GM18508 (cell line): ENCODE measurements around the gene HOXC11.

ENCODE experiments used
- ATAC-seq: cut with Tn5 transposase; IDR thresholded peaks from one replicate; pipeline ENCODE4 v1.9.1; 2021; ENCODE audit warnings: moderate number of reproducible peaks; ENCODE audit not compliant: insufficient read depth, unreplicated experiment

The HOXC11 gene

DNA sequence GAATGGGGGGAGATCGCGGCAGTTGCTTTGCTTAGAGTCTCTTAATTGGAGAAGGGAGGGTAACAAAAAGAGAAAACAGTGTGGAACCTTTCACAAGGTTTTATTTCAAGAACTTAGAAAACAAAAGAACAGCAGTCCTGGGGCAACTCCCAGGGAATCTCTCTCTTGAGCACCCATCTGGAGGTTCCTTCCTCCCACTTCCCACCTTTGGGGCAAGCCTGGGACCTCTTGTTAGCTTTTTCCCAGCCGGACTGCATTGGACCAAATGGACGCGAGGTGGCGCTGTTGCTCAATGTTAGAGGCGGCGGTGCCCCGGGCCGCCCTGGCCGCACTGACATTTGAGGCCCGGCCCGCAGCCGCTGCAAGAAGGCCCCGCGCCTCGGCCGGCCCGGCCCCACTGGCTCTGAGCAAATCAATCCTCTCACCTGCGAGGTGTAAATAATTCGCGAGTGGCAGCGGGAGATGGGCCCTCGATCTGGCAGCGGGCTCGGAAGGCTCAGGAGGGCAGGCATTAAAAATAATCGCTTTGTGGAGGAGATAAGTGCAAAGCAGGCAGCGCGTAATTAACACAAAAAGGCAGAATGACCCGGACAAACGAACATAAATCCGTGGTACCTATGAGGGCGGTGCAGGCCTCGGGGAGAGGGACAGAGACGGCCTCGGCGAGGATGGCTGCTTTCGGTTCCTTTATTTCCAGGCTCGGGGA lies 33.1 kb downstream of the HOXC11 start:
- ATAC-seq, result no peak

- ATAC-seq, result no peak
Observed at GRCh38 chr12:54006559-54007220, 33.8 kb downstream of the HOXC11 start.

DNA sequence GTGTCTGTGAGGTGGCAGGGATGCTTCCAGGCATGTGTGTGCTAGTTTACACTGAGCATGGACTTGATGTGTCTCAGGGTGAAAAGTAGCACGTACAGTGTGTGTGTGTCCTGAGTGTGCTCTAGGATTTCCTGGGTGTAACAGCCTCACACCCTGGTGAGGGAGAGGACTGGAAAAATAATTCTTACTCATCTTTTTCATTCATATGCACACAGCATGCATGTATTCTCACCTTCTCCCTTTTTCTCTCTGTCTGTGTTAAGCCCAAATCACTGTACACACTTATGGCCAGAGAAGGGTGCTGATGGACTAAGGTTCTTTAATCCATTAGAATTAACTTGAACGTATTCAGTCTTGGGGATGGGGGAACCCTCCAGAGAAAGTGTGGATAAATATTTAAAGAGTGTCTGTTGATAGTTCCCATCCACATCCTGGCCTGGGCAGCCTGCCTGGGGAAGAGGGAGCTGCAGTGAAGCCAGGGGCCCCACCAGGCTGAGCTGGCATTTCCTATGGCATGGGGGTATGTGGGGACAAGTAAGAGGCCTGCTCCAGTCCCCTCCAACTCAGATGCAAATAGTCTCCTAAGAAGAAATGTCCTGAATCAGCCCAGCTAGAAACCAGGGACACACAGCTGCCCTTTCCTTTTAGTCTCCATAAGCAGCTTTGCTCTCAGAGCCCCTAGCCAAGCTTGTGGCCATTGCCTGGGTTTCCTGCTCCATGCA lies 34.8 kb downstream of the HOXC11 start:
- no peak for ATAC-seq

- no peak for ATAC-seq
Observed at GRCh38 chr12:54008260-54008552, 35.3 kb downstream of the HOXC11 start.

DNA sequence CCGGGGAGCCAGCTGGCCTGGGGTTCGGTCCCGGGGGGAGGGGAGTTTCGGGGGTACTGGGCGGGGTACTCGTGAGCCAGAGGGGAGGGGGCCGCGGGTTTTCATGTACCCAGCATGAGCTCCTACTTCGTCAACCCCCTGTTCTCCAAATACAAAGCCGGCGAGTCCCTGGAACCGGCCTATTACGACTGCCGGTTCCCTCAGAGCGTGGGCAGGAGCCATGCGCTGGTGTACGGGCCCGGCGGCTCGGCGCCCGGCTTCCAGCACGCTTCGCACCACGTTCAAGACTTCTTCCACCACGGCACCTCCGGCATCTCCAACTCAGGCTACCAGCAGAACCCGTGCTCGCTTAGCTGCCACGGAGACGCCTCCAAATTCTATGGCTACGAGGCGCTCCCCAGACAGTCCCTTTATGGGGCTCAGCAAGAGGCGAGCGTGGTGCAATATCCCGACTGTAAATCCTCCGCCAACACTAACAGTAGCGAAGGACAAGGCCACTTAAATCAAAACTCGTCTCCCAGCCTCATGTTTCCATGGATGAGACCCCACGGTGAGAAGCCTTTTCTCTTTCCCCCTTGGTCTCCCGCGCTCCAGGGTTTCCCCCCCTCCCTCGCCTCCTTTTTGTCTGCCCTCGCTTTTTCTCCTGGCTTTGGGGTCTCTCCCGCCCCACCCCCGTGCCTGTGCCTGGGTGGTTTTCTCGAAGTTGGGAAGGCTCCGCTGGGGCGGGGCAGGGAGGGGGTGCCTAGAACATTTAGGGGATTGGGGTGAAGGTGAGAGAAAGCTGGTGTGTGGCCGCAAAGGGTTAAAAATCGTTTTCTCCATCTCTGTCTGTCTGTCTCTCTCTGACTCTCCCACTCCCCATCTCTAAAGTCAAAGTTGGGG lies 36.5 kb downstream of the HOXC11 start:
- ATAC-seq, result no peak

GRCh38 chr12:54010053-54010971 lies 37.4 kb downstream of the HOXC11 start:
- ATAC-seq, result no peak

DNA sequence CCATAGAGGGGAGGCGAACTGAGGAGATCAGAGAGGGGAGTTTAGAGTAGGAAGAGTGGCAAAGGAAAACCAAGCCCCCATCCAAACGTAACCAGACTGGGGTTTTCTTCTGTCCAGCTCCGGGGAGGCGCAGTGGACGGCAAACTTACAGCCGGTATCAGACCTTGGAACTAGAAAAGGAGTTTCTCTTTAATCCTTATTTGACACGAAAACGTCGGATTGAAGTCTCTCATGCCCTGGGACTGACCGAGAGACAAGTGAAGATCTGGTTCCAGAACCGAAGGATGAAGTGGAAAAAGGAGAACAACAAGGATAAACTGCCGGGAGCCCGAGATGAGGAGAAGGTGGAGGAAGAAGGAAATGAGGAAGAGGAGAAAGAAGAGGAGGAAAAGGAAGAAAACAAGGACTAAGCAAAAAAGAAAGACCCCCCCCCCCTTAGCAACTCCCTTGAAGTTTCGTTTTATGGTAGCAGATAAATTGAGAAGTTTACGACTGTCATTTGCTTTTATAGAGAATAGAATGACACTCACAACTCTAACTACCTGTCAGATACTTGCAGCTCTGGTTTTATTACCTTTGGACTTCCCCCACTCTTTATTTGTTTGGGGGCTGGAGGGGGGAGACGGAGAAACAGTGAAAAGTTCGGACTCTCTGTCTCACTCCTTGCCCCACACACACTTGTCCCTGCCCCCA lies 38.2 kb downstream of the HOXC11 start:
- ATAC-seq, result no peak

DNA sequence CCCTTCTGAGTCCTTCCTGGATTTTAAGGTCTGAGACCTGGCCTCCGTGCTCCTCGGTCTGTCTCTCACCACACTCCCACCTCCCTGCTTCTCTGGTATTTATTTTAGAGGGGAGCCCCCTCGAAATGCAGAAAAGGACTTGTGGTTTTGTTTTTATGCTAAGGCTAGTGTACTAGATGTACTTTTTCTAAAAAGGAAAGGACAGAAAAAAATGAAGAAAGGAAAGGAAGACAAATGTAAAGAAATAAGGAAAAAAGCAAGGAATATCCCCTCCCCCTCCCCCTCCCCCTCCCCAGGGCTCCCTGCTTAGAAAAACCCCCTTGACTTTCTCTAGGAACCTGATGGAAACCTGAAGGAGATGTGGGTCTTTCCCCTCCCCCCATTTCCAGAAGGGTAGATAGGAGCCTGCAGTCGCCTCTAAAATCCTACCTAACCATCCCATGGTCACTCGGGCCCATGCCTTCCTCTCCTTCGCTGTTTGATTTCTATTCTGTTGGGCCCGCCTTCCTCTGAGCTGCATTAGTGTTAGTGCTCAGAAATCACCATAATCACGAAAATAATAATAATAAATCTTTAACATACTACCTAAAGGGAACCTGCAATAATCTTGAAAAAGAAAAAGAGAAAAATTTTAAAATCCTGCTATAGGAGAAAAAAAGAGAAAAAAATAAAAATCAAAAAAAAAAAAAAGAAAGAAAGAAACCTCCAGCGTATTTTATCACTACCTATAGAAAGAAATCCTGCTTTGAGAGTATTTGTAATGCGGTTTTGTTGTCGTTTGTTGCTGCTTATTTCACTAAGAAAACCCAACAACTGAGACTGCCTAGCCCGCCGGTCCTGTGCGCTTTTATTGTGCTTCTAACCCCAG lies 39.0 kb downstream of the HOXC11 start:
- ATAC-seq, result no peak

- no peak for ATAC-seq
Observed at GRCh38 chr12:54012631-54013409, 39.9 kb downstream of the HOXC11 start.

DNA sequence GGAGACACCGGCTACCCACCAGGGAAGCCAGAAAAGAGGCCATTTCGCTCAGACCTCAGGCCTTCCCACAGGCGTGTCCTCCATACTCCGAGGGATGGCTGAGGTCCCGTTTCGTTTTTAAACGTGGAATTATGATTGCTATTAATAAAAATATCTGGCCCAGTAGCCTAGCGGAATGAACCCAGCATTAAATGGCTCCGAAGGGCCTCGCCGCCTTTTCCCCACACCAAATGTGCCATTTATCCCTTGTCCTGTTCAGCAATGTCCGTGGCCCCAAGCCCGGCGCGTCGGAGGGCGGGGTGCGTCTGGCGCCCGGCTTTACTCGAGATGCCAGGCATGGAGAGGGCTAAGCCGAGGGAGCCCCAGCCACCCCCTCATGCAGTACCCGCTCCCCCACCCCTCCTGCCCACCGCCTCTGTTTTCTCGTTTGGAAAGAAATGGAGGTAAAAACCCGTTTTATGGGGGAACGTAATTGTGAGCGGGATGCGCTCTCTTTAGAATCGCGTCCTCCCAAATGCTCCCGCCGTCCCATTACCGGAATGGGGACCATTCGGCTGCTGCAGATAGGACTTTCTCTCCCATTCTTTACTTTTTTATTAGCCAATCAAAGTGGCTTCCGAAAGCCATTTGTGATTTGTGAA lies 41.6 kb downstream of the HOXC11 start:
- no peak for ATAC-seq

GRCh38 chr12:54015018-54015931 lies 42.3 kb downstream of the HOXC11 start:
- no peak for ATAC-seq

DNA sequence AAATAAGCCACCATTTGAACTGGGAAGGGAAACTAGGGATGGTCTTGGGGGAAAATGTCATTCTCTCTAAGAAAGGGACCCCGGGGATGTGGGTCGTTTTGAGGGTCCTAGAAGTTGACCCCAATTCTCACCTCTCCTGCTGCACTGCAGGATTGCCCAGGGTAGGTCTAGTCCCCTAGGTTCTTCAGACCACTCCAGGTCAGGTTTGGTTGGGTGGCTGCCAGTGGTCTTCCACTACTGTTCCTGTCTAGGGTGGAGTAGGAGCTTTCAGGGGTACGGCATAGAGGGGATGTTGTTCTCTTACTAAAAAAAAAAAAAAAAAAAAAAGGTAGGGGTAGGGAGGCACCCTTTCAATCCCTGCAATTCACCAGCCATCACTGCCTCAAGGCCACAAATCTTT lies 43.1 kb downstream of the HOXC11 start:
- ATAC-seq, result no peak

GRCh38 chr12:54016478-54016964 lies 43.6 kb downstream of the HOXC11 start:
- ATAC-seq, result no peak

DNA sequence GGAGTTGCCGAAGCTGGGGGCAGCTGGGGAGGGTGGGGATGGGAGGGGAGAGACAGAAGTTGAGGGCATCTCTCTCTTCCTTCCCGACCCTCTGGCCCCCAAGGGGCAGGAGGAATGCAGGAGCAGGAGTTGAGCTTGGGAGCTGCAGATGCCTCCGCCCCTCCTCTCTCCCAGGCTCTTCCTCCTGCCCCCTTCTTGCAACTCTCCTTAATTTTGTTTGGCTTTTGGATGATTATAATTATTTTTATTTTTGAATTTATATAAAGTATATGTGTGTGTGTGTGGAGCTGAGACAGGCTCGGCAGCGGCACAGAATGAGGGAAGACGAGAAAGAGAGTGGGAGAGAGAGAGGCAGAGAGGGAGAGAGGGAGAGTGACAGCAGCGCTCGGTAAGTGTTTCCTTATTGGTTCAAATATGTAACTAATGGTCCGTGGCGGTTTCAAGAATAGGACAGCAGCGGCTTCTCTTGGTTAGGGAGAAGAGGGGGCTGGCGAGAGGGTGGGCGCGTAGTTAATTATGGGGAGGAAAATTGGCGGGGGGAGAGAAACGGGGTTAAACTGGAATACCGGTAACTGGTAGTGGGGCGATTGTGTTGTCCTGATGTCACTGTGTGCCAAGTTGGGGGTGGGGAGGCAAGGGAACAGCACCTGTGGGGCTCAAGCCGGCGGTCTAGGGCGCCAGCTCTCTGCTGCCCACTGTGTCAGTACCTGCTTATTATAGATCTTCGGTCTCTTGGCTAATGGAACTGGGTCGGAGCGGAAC lies 44.3 kb downstream of the HOXC11 start:
- ATAC-seq, result no peak

DNA sequence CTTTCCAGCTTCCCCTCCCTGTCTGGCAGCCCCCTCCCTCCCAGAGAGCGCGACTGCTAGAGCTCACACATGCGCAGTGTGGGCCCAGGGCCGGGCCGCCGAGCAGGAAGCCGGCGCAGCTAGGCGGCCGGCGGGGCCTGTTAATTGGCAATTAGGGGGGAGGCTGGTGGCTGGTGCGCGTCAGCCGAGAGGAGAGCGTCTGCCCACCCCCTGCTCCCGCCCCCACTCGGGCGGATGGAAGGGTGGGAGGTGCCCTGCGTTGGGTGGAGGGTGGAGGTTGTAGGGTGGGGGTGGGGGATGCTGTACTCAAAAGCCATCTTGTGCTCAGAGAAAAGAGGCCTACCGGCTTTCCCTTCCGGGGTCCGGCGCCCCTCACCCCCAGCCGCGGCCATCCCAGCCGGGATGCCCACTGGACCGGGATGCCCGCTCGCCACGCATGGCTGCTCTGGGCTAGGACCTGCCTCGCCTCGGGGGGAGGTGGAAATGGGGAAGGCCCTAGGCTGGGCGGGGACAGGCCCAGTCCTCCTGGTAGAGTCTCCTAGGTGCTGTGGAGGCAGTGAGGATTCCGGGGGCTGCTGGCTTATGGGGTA lies 45.0 kb downstream of the HOXC11 start:
- ATAC-seq, result peak; percentile 45
